ENCODE results near the gene SLC16A6.

SLC16A6 gene, protein sequence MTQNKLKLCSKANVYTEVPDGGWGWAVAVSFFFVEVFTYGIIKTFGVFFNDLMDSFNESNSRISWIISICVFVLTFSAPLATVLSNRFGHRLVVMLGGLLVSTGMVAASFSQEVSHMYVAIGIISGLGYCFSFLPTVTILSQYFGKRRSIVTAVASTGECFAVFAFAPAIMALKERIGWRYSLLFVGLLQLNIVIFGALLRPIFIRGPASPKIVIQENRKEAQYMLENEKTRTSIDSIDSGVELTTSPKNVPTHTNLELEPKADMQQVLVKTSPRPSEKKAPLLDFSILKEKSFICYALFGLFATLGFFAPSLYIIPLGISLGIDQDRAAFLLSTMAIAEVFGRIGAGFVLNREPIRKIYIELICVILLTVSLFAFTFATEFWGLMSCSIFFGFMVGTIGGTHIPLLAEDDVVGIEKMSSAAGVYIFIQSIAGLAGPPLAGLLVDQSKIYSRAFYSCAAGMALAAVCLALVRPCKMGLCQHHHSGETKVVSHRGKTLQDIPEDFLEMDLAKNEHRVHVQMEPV

DNA sequence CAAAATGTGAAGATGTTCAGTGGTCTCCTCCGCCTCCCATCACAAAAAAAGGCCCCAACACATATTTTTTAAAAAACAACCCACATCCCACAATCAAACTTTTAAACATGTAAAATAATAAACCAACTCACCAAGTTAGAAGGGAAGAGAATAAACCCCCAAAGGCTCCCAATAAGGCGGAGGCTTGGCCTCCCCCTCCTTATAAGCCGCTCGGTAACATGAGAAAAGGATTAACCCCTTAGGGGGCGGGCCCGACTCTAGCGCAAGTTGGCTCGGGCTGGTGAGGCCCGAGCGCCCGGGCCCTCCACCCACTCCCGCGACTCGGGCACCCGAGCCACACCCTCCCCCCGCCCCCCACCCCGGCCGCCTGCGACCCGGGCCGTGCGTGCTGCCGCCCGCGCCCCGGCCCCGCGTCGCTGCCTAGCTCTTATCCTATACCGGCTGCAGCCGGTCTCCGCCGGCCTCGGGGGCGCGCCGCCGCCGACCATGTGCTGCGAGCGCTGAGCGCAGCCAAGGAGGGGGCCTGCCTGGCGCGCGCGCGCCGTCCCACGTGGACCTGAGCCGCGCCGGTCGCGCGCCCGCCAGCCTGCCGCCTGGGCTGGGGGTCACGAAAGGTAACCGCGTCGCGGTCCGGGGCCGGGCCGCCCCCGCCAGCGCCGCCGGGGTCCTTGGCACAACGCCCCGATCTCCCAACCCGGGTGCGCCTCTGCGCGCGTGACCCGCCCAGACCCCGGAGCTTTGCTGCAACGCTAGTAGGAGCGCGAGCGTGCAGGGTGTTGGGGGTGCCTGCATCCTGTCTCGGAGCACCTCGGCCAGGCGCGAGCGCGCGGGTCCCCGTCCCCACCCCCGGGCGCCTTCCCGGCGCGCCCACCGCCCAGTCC is at the start of gene SLC16A6, which contains the start of gene ARSG:
Gene SLC16A6 (minus strand): TSS at position 173 of the 881 bp plus-strand sequence. CDS start 12,807 bp downstream, outside the sequence.
Gene ARSG (plus strand): TSS at position 541 of the 881 bp plus-strand sequence. CDS start 15,999 bp downstream, outside the sequence.
- no peak for TF ChIP-seq CTCF (IDR thresholded peaks at IDR 0.05)

GRCh38 chr17:68334393-68334792 is 43.5 kb upstream of the SLC16A6 start:
- TF ChIP-seq CTCF (IDR thresholded peaks at IDR 0.05): no peak

GRCh38 chr17:68329331-68329730 is 38.4 kb upstream of the SLC16A6 start:
- no peak for TF ChIP-seq CTCF (IDR thresholded peaks at IDR 0.05)

GRCh38 chr17:68328676-68329075 is 37.7 kb upstream of the SLC16A6 start:
- TF ChIP-seq CTCF (IDR thresholded peaks at IDR 0.05): no peak

- no peak for TF ChIP-seq CTCF (IDR thresholded peaks at IDR 0.05)
Measured at GRCh38 chr17:68327823-68328557, 37.1 kb upstream of the SLC16A6 start.

GRCh38 chr17:68326681-68327080 is 35.8 kb upstream of the SLC16A6 start:
- no peak for TF ChIP-seq CTCF (IDR thresholded peaks at IDR 0.05)

DNA sequence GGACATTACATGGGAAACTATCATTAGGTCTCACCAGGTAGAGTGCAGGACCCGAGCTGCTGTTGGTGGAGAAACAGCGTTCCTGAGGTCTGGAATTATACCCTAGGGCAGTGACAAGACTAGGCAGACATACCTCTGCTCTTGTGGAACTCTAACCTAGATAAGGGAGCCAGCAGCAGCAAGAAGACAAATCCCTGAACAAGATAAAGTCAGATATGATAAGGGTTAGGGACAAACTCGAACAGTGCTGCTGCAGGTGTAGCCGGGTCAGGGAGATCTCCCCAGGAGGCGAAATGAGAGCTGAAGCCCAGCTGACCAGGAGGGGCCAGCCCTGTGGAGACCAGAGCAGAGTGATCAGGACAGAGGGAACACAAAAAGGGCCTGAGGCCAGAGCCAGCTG is 35.0 kb upstream of the SLC16A6 start:
- no peak for TF ChIP-seq CTCF (IDR thresholded peaks at IDR 0.05)

Measured in LNCAP (cell line).